T-helper 22 cell (primary cell): ENCODE results near the gene SUSD3.
"Not testable (repeated sequence)": the region's sequence is repeated elsewhere in the genome, so short reads cannot be mapped to it uniquely, and the experiment has no call there.

Experiments used
- DNase-seq: peaks from one replicate; pipeline ENCODE4 v3.0.0-alpha.2; 2020; ENCODE audit warnings: low read depth

SUSD3 gene

DNA sequence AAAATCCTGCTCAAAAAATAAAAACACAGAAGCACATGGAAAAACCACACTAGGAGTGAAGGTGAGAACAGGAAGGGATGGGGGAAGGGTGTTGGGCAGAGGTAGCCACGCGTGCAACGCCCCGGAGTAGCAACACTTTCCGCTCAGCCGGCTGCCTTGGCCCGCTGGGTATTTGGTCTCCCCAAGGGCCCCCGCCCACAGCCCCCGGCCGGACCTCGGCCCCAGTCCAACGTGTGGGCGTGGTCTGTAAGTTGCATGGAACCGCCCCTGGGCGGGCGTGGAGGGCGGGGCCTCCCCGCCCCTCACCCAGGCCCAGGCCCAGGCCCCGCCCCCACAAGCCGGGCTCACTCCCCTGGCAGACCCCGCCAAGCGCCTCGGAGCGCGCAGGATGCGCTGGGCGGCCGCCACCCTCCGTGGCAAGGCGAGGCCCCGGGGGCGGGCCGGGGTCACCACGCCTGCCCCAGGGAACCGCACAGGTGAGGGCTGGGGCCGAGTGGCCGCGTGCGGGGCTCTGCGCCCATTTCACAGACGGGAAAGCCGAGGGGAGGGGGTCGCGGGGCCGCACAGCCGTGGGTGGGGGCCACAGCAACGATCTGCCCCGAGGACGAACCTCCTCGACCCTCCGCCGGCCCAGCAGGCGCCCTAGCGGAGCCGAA is at the start of gene SUSD3:
TSS of gene SUSD3 (plus strand) at position 347 of the 656 bp plus-strand sequence. CDS start at position 389, 42 bp downstream.
- peak; percentile 58 for DNase-seq

DNA sequence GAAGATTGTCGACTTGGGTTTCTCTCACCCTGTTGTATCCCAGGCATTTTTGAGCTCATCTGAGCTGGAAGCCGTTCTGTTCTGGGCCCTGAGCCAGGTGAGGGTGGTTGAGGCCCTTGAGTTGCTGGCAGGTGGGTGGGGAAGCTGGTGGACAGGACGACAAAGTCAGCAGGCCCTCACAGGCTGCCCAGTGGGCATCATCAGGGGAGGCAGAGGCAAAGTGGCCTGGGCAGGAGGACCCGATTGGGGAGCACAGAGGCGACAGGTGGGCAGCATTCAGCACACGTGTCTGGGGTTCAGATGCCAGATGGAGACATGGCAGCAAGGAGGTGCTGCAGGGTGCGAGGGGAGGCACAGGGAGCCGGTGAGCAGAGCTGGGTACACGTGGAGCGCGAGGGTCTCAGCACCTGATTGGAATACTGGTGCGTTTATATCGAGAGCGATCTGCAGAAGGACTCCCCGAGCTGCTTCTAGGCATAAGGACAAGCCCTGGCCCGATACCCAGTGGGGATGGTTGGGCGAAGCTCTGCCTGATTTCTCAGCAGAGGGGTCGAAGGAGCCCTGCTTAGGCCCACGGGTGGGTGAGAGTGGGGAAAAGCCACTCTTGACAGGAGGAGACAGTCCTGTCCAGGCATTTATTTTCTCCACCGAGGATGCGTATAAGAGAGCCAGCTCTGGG is 49.0 kb upstream of the SUSD3 start:
- DNase-seq: no peak

DNA sequence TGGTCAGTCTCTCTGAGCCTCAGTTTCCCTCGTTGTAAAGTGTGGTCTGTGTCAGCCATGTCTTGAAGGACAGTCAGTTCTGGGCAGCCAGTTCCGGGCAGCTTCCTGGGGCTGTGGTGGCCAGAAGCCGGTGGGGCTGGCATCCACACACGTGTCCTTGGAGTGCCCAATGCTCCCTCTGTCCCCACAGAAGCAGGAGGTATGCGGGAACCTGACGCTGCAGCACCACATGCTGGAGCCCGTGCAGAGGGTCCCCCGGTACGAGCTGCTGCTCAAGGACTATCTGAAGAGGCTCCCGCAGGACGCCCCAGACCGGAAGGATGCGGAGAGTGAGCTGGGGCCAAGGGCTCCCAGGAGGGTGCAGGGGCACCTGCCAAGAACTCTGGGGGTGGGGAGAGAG is 48.4 kb upstream of the SUSD3 start:
- no peak for DNase-seq

DNA sequence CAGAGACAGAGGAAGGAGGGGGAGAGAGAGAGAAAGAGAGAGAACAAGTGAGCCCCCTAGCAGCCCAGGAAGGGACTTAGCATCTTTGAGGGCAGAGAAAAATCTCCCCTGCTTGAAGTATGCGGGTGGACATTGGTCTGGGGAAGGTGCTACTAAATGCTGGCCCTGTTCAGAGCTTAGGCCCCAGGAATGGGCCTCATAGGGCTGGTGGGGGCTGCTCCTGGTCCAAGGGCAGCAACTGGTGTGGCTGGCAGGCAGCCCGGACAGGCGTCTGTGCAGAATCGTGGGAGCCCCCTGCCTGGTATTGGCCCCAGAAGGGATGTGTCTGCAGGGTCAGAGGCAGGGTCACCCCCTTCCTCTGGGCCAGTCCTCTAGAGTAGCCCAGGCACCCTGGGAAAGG is 47.8 kb upstream of the SUSD3 start:
- no peak for DNase-seq

DNA sequence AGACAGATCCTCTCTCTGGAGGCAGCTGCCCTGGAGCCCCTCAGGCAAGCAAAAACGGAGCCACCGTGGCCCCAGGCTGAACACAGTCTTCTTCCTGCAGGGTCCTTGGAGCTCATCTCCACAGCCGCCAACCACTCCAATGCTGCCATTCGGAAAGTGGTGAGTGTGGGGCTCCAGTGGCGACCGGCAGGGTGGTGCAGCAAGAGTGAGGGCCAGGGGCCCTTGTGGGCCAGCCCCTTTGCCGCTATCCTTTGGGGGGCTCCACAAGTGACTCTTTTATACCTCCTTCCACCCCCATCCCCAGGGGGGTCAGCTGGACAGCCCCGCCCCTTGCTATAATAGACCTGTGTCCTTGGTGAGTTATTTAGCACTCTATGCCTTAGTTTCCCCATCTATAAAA is 47.4 kb upstream of the SUSD3 start:
- DNase-seq: no peak

DNA sequence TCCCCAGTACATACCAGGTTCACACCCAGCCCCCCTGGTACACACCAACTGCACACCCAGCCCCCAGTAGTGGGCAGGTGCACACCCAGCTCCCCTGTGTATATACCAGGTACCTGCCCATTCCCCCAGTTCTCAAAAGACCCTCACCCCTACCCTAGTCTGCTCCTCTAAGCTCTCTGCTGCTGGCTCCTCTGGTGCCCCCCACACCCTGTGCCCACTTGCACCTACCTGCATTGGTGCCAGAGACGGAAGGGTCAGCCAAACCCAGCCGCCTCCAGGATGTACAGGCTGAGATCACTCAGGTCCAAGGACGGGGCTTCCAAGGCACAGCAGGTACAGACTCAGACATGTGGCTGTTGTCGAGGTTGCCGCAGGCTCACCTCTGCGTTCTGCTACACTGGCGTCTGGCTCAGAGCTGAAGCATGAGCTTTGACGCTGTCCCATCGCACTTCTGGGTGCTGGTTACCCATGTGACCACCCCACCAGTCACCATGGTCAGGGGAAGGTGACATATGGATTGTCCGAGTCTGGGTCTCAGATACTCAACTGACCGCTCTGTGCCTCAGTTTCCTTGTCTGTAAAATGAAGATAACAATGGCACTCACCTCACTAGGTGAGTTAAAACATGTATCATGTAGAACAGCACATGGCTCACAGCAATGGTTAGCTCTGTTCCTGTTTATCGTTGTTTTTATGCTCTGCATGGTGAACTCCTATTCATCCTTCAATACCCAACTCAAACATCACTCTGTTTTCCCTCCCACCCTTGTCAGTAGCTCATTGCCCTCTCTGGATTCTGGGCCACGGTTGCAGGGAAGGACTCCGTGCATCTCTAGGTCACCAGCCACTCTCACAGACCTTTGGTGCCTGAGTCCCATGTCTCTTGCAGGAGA is 45.3 kb upstream of the SUSD3 start:
- DNase-seq: no peak

DNA sequence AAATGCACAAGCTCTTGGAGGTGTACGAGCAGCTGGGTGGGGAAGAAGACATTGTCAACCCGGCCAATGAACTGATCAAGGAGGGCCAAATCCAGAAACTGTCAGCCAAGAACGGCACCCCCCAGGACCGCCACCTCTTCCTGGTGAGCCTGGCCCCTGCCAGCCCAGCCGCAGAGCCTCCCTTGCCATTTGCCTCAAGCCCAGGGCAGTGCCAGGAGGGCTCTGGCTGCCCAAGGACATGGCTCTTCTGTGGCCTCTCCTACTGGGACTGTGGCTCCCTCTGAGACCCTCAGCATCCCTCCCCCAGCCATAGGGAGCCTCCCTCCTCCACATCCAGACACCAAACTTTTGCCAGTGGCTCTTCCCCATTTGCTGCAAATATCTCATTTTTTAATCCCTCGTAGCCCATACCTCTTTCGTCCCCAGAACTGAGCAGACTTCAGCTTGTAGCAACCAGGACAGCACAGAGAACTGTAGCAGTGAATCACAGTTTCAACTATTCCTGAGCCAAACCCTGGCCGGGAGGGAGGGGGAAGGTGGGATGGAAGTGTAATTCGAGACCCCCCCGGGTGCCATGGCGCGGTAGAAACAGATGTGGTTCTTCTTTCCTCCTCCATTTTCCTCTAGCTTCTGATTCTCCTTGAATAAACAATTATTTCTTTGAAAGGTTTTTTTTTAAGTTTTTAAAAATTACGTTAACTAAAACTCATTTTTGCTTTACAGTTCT is 44.5 kb upstream of the SUSD3 start:
- DNase-seq: no peak

DNA sequence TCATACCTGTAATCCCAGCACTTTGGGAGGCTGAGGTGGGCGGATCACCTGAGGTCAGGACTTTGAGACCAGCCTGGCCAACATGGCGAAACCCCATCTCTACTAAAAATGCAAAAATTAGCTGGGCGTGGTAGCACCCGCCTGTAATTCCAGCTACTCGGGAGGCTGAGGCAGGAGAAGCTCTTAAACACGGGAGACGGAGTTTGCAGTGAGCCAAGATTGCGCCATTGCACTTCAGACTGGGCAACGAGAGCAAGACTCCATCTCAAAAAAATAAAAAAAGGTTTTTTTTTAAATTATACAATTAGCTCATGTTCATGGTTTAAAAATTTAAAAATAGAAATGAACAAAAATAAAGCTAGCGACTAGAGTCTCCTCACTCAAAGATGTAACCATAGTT is 43.3 kb upstream of the SUSD3 start:
- not testable (repeated sequence) for DNase-seq

DNA sequence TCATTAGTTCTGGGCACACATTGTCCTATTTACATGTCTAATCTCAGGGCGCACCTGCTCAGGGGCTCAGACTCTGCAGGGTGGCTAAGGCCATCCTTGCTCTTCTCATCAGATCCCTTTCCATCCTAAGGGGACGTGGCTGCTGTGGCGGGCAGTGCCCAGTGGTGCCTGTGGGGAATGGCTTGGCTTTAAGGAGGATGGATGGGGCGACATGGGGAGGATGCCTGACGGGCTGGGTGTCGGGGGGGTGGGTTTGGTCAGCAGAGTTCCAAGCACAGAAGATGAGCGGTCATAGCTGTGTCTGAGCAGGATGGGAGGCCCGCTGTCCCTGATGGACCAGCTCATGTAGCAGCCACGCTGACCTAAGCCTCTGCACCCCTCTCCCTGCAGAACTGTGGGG is 40.9 kb upstream of the SUSD3 start:
- no peak for DNase-seq

DNA sequence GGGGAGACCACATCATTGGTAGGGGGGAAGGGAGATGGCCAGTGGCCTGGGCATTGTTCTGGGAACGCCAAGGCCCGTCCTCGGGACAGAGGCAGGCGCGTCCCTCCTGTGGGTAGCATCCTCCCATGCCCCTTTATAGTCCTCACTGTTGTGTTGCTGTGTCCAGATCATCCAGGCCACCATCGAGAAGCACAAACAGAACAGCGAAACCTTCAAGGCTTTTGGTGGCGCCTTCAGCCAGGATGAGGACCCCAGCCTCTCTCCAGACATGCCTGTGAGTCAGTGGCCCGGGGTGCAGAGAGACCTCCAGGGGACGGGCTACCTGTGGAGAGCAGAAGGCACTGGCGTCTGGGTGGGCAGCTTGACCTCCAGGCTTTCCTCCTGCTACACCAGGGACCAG is 38.4 kb upstream of the SUSD3 start:
- DNase-seq: no peak

DNA sequence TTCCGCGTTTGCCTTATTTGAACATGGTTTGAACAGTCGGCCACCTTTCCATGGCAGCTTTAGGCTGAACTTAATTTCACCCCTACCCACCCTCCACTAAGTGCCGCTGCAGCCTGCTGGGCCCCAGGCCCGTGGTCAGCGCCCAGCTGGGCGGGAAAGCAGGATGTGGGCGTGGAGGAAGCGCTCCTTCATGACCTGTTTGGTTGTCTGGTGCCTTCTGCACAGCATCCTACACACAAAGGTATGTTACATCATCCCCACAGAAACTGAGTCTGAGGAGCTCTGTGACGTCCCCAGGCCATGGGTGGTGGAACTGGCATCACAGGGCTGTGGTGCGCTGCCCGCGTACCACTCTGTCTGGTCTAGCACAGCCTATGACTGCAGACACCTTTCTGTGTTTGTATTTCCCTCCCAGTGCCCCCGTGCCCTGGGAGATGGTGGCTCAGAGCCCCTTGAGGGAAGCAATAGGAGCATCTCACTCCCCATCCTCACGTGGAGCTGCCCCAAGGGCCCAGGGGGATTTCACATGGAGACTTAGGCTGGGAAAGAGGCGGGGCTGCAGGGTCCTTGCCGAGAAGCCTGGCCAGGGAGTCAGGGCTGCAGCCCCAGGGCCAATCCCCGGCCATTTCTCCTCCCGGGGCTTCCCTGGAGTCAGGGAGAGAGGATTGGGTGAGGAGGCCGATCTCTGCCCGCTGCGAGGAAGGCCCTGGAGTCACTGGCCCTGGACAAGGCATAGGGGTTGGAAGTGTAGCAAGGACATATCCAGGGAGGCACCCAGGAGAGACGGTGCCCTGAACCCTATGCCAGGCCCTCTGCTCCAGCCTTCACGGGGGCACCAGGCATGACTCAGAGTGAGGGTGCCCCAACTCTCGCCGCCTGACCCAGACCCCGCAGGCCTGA is 37.5 kb upstream of the SUSD3 start:
- peak; percentile 62 for DNase-seq

DNA sequence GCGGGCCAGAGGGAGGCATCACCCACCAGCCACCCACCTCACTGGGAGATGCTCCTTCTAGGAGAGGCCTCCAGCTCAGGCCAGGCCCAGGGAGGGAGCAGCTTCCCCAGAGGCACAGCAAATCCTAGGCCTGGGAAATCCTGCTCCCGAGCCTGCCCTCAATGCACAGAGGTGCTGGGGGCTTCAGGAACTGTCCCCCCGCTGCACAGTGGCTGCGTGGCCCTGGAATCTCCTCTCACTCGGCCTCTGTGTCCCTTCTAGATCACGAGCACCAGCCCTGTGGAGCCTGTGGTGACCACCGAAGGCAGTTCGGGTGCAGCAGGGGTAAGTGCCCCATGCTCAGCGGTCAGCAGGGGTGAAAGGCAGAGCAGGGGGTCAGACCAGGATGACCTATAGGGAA is 36.4 kb upstream of the SUSD3 start:
- no peak for DNase-seq

DNA sequence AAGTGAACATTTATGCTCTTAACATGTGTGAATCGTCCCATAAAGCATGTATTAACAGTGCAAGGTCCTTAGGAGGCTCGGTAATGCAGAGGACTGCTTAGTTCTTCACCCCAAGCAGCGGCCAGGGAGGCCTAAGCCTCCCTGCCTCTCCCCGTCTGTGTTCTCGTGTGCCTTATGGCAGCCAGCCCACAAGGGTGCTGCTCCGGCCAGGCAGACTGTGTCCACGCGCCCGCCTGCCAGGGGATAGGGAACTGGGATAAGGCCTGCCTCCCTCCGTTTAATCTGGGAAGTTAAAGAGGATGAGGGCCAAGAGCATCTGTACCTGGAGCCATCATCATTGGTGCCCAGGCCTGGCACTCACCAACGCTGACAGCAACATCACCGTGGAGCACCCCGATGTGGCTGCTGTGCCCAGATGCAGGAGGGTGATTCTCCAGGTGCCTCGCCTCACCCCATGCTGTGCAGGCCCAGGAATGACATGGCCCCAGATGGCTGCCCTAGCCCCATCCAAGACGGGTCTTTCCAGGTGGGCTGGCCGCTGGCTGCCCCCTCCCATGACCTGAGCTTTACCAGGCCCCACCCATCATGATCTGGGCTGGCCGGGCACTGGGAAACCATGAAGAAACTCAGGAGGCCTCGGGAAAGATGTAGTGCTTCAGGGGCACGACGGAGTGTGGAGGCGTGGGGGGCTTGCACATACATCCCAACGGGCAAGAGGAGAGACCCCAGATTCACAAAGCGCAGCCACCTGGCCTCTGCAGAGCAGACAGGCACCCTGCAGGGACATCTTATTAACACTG is 35.6 kb upstream of the SUSD3 start:
- no peak for DNase-seq

DNA sequence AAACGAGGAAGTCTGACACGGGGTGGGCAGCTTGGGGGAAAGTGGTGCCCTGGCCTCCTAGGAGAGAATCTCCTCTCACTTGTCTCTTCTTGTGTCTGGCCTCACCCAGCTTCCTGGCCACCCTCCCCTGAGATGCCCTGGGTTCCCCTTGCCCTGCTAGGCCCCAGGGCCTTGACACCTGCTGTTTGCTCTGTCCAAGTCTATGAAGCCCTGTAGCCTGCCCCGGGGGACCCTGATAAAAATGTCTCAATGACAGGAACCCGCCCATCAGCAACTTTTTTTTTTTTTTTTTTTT is 35.0 kb upstream of the SUSD3 start:
- no peak for DNase-seq

DNA sequence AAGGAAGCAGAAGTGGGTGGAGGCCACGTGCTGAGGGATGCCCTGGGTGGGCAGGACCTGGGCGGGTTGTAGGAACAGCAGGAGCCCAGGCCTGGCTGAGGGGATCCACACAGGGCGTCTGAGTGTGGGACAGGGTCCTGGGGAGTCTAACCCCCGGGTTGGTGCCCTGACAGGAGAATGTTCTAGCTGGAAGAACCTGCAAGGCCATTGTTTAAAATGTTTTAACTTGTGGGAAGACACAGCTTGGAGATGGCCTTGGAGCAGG is 33.9 kb upstream of the SUSD3 start:
- no peak for DNase-seq

DNA sequence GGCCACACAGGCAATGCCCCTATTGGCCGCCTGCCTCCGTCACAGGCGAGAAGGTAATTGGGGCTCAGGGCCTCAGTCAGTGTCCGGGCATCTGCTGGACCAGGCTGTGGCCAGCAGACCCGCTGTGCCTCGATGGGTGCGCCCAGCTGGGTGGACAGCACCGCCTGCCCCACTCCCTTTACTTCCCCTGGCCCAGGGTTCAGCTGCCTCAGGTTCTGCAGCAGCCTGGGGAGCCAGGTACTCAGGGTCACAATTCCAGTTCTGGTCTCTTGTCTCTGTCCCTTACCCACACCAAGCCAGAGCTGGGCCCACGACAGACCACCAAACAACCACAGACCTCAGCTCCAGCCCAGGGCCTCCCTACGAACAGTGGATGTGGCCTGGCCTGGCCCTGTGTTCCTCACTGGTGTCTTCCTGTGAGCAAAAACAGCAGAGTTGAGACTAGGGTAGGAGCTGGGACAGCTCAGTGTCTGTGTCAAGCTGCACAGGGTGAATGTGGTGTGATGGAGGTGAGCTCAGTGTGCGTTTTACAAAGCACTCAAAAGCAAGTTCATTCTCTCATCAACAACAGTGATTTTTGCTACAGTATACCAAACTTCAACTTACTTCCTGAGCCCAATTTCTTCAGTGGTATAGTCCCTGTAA is 33.4 kb upstream of the SUSD3 start:
- DNase-seq: no peak

DNA sequence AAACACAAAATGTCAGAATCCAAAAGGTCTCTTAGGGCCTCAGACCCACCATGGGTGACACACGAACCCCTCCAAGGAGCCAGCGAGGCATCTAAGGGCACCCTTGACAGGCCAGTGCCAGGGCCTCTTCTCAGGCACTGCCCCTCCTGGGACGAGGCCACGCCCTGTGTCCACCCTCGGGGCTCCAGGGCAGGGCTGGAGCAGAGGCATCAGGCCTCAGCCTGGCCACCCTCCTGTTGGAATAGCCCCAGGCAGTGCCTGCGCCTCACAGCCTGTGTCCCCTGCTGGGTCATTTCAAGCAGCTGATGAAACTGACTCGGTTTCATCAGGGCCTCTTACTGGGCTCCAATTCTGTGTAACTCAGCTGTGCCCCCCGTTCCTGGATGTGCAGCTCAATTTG is 32.8 kb upstream of the SUSD3 start:
- DNase-seq: no peak

DNA sequence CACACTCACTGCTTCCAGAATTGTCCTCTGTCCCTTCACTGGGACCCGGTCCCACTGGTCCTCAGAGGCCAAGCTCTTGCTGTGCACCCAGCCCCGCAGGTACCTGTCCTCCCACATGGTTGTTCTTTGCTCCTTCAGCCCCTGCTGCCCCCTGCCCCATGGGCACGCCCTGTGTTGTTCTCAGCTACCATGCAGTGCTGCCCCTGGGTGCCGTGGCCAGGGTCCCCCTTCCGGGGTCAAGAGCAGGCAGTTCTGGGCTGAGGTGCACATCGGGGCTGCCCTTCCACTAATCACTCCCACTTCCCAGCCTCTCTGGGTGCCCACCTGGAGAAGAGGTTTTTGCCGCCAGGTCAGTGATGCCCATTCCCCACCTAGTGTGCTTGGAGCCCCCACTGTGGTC is 31.9 kb upstream of the SUSD3 start:
- DNase-seq: no peak

DNA sequence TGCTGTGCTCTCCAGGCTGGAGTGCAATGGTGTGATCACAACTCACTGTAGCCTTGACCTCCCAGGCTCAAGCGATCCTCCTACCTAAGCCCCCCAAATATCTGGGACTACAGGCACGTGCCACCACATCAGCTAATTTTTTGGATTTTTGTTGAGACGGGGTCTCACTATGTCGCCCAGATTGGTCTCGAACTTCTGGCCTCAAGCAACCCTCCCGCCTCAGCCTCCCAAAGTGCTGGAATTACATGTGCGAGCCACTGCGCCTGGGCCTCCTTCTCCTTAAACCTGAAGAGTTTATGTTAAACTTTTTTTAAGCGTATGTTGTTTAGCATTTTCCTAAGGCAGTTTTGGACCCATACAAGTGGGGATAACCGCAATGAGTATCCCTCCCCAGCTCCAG is 30.8 kb upstream of the SUSD3 start:
- no peak for DNase-seq

DNA sequence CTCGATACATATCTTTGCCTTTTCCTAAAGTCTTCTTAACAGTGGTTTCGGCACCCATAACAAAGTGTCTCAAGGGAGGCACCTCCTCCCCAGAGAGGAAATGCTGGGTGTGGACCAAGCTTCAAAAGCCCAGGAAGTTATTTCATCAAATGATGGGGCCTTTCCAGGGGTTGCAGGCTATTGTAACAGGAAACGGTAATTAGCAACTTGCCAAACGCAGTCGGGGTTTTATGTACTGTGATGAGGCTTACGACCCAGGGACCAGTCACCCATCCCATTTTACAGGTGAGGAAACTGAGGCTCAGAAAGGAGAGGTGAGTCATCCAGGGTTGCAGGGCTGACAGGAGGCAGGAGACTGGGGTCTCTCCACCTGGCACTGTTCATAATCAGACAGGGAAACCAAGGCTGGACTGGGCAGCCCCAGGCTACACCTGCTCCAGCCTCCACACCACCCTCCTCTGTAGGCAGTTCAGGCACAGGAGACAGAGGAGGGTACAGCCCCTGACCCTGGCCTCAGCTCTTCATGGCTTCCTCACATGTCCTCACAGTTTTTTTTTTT is 30.0 kb upstream of the SUSD3 start:
- peak; percentile 77 for DNase-seq
